AG09319 (cell line): ENCODE measurements around the gene PPP6R3.

Source experiments
- DNase-seq: peaks from one replicate; pipeline ENCODE4 v3.0.0-alpha.2; 2010; ENCODE audit warnings: low read depth; ENCODE audit errors: extremely low read depth
- TF ChIP-seq, protein P1 (sequence below): IDR thresholded peaks from 2 replicates; pipeline ENCODE4 v1.5.1; 2011; ENCODE audit warnings: low read depth, mild to moderate bottlenecking, inconsistent platforms, low read length, moderate library complexity

Gene PPP6R3

DNA sequence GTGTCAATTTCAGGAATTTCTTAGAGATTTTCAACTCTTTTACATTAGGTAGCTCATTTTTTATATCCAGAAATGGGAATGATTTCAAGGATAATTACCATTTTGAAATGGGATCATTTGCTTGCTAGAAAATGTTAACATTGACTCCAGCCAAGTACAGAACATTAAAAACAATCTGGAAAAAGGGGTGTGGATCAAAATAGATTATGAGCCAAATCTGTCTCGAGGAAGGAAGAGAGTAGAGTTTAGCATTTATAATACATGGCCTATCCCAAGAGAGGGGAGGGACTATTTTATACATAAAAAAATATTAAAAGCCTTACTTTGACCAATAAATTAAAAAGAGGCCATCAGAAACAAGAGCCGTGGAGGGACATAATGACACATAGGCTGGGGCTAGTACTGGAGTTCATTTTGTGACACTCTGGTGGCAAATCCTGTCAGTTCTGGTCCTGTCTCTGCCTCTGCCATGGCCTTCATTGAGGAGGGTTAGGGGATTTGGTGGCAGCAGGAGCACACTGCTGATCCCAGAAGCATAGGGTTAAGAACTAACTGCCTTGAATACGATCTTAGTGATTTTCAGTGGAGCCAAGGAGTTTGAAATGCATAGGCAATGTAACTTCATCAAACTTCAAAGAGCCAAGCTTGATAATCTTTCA lies 20.4 kb downstream of the PPP6R3 start:
- no peak for DNase-seq
- TF ChIP-seq, protein P1, sequence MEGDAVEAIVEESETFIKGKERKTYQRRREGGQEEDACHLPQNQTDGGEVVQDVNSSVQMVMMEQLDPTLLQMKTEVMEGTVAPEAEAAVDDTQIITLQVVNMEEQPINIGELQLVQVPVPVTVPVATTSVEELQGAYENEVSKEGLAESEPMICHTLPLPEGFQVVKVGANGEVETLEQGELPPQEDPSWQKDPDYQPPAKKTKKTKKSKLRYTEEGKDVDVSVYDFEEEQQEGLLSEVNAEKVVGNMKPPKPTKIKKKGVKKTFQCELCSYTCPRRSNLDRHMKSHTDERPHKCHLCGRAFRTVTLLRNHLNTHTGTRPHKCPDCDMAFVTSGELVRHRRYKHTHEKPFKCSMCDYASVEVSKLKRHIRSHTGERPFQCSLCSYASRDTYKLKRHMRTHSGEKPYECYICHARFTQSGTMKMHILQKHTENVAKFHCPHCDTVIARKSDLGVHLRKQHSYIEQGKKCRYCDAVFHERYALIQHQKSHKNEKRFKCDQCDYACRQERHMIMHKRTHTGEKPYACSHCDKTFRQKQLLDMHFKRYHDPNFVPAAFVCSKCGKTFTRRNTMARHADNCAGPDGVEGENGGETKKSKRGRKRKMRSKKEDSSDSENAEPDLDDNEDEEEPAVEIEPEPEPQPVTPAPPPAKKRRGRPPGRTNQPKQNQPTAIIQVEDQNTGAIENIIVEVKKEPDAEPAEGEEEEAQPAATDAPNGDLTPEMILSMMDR: no peak

DNA sequence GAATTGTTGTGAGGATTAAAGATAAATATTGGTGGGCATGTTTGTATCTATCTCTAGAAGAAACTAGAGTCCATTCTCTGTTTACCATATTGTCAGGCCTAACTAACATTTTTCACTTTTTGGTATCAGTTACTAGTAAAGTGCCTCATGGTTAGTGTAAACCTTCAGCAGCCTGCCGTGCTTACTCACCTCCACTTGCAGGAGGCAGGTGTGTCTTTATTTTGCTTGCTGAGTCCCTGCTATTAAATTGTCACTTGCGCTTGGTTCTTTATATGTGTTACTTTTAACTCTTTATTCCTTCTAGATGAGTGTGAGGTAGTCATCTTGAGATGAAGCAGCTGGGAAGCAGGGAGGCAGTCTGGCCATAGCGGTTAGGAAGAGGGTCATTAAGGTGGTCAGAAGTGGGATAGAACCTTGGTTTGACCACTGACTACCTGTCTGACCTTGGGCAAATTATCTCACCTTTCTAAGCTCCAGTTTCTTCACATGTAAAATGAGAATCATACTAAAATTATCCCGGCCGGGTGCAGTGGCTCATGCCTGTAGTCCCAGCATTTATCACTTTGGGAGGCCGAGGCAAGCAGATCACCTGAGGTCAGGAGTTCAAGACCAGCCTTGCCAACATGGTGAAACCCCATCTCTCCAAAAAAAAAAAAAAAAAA lies 21.2 kb downstream of the PPP6R3 start:
- TF ChIP-seq, protein P1: no peak
- DNase-seq: no peak

DNA sequence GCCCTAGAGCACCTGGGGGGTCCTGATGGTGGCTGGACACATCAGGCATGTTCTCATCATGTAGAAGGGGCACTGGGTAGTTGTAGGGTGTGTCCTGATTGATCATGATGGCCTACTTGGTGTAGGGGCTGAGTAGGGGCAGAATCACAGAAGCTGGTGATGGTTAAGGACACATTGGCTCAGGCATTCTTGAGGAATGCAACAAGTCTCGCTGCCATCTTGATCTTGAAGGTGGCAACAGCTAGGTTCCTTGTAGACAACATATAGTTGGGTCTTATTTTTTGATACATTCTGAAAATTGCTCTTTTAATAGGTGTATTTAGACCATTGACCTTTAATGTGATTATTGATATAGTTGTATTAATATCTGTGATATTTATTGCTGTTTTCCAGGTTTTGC lies 28.1 kb downstream of the PPP6R3 start:
- TF ChIP-seq, protein P1: no peak
- DNase-seq: no peak

DNA sequence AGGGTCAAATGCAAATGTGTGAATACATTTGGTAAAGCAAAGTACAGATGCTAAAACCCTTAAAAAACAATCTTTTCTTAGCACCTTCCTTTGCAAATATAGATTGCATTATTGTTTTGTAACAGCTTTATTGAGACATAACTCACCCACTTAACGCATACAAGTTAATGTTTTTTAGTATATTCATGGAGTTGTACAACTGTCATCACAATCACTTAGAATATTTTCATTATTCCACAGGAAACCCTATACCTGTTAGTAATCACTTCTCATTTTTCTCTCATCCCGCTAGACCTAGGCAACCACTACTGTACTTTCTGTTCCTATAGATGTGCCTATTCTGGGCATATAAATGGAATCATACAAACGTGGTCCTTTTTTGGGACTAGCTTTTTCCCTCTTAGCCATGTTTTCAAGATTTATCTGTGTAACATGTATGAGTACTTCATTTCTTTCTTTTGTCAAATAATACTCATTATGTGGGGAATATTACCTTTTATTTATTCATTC lies 34.7 kb downstream of the PPP6R3 start:
- TF ChIP-seq, protein P1: no peak
- no peak for DNase-seq

DNA sequence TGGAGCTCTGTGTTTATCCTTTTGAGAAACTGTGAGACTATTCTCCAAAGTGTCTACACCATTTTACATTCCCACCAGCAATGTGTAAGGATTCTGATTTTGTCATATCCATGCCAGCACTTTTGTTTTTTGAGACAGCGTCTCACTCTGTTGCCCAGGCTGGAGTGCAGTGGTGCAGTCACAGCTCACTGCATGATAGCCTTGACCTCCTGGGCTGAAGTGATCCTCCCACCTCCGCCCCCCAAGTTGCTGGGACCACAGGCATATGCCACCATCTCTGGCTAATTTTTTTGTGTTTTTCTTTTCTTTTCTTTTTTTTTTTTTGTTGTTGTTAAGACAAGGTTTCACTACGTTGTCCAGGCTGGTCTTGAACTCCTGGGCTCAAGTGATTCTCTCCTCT lies 35.3 kb downstream of the PPP6R3 start:
- TF ChIP-seq, protein P1: no peak
- DNase-seq: no peak

DNA sequence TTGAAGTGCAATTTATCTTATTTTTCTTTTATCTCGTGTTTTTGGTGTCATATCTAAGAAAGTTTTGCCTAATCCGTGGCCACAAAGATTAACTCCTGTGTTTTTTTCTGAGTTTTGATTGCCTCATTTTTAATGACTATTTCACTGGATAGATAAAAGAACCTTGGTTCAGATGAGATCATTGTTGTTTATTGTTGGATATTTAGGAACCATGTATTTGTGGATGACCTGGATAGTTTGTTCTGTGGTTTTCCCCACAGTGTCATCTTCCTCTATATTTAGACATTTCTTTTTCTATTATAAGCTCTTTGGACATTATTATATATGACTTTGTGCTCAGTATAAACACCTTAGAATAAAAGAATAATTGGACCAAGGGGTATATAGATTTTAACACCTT lies 37.2 kb downstream of the PPP6R3 start:
- no peak for DNase-seq
- TF ChIP-seq, protein P1: no peak

DNA sequence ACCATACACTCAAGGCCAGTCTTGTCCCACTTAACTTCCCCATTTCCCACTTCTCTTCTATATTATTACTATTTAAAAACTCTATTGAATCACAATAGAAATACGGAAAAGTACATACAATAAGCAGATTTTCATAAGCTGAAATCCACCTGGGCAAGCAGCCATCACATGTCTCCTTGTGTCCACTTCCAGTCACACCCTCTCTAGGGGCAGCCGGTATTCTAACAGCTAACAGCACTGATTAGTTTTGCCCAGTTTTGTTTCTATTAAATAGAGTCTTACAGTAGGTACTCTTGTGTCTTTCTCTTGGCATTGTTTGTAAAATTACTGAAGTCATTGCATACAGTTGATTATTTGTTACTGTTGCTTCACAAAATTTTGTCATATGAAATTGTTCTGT lies 37.8 kb downstream of the PPP6R3 start:
- no peak for DNase-seq

More for the DNA sequence above, 37.8 kb downstream of the PPP6R3 start:
- TF ChIP-seq, protein P1: no peak
